DOHH2 (cell line): ENCODE results near the gene EIF4EBP3.

ENCODE experiments used
- CTCF ChIP-seq: fragments of 200-600 bp; sonication (generic); IDR thresholded peaks from one replicate; pipeline ENCODE4 v1.5.1; 2014; ENCODE audit warnings: antibody characterized with exemption, mild to moderate bottlenecking, low read depth, low read length; ENCODE audit not compliant: poor library complexity, severe bottlenecking
- EZH2phosphoT487 ChIP-seq: fragments of 200-600 bp; sonication (generic); IDR thresholded peaks from 2 replicates; pipeline ENCODE4 v1.6.1; 2017; ENCODE audit warnings: borderline replicate concordance, mild to moderate bottlenecking, antibody characterized with exemption, low read length, moderate library complexity, mixed read lengths

- TF ChIP-seq CTCF: no peak
- TF ChIP-seq EZH2phosphoT487: no peak
Observed at GRCh38 chr5:140564196-140565023, 16.9 kb downstream of the EIF4EBP3 start, which contains the start of the genes APBB3 and SLC35A4.
